PFSK-1 (cell line): Measurements from ENCODE around the gene ZNF580.

Experiments
- FOXP2 ChIP-seq: optimal IDR thresholded peaks from 2 replicates; pipeline ENCODE3; 2011; ENCODE audit warnings: borderline replicate concordance, control low read depth, inconsistent platforms; ENCODE audit not compliant: insufficient read depth; ENCODE audit errors: extremely low read length, extremely low read depth
- POLR2AphosphoS5 ChIP-seq: IDR thresholded peaks from 2 replicates; pipeline ENCODE4 v1.6.1; 2012; ENCODE audit warnings: low read depth, mild to moderate bottlenecking, control low read depth, low read length, moderate library complexity
- SIN3A ChIP-seq: IDR thresholded peaks from 2 replicates; pipeline ENCODE4 v1.6.1; 2012; ENCODE audit warnings: mild to moderate bottlenecking, low read length, moderate library complexity, borderline replicate concordance; ENCODE audit not compliant: insufficient read depth
- TAF1 ChIP-seq: IDR thresholded peaks from 2 replicates; pipeline ENCODE4 v1.6.1; 2012; ENCODE audit warnings: low read length, control low read depth, borderline replicate concordance; ENCODE audit not compliant: insufficient read depth
- TF ChIP-seq, protein P1 (sequence below), 2 experiments: IDR thresholded peaks; 2 replicates each; pipeline versions ENCODE4 v1.6.1 to v1.8.0; 2011 to 2012; ENCODE audit warnings: low read depth in 2 of 2, low read length in 2 of 2, control low read depth in 1 of 2, inconsistent platforms in 1 of 2, mild to moderate bottlenecking in 1 of 2, moderate library complexity in 1 of 2; ENCODE audit not compliant: insufficient read depth in 1 of 2

The ZNF580 gene

DNA sequence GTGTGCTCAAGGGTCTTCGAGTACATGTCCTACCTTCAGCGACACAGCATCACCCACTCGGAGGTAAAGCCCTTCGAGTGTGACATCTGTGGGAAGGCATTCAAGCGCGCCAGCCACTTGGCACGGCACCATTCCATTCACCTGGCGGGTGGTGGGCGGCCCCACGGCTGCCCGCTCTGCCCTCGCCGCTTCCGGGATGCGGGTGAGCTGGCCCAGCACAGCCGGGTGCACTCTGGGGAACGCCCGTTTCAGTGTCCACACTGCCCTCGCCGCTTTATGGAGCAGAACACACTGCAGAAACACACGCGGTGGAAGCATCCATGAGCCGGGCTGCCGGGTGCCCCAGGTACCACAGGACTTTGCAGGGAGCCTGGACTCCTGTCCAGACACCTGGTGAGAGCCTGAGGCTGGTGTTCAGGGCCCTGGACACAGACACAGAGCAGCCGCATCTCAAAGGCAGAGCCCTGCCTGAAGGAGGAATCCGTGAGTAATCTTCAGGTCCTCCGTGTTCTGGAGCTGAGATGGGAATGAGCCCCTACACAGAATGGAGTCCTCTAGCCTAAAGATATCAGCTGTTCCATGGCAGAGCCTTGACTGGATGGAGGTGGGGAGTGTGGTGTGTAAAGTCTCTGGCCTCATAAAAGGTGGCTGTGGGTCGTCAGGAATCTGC, 4.2 kb downstream of the ZNF580 start:
- TF ChIP-seq, protein P1, sequence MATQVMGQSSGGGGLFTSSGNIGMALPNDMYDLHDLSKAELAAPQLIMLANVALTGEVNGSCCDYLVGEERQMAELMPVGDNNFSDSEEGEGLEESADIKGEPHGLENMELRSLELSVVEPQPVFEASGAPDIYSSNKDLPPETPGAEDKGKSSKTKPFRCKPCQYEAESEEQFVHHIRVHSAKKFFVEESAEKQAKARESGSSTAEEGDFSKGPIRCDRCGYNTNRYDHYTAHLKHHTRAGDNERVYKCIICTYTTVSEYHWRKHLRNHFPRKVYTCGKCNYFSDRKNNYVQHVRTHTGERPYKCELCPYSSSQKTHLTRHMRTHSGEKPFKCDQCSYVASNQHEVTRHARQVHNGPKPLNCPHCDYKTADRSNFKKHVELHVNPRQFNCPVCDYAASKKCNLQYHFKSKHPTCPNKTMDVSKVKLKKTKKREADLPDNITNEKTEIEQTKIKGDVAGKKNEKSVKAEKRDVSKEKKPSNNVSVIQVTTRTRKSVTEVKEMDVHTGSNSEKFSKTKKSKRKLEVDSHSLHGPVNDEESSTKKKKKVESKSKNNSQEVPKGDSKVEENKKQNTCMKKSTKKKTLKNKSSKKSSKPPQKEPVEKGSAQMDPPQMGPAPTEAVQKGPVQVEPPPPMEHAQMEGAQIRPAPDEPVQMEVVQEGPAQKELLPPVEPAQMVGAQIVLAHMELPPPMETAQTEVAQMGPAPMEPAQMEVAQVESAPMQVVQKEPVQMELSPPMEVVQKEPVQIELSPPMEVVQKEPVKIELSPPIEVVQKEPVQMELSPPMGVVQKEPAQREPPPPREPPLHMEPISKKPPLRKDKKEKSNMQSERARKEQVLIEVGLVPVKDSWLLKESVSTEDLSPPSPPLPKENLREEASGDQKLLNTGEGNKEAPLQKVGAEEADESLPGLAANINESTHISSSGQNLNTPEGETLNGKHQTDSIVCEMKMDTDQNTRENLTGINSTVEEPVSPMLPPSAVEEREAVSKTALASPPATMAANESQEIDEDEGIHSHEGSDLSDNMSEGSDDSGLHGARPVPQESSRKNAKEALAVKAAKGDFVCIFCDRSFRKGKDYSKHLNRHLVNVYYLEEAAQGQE (IDR thresholded peaks at IDR 0.05; ENCODE audit: insufficient read depth in 1 of 2, low read depth in 2 of 2, low read length in 2 of 2) = no peak
- TF ChIP-seq TAF1 (no peak), POLR2AphosphoS5 (no peak), SIN3A (no peak), FOXP2 (no peak)

DNA sequence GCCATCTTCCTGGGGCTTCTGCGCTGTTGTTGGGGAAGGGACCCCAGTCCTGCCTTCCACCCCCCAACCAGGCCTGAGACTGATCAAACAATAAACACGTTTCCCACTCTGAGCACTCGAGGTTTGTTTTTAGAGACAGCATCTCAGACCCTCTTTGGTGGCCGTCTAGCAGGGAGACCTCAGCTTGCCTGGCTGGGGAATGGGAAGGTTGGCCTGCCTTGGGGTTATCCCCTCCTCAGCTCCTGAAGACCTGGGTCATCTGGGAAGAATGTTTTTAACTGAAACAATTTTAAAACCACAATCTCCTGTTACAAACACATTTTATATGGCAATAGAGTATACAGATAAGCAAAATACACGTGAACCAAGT, 4.7 kb downstream of the ZNF580 start:
- TF ChIP-seq SIN3A (no peak), TAF1 (no peak), FOXP2 (no peak), POLR2AphosphoS5 (no peak)
- TF ChIP-seq, protein P1 (IDR thresholded peaks at IDR 0.05; ENCODE audit: insufficient read depth in 1 of 2, low read depth in 2 of 2, low read length in 2 of 2) = no peak

DNA sequence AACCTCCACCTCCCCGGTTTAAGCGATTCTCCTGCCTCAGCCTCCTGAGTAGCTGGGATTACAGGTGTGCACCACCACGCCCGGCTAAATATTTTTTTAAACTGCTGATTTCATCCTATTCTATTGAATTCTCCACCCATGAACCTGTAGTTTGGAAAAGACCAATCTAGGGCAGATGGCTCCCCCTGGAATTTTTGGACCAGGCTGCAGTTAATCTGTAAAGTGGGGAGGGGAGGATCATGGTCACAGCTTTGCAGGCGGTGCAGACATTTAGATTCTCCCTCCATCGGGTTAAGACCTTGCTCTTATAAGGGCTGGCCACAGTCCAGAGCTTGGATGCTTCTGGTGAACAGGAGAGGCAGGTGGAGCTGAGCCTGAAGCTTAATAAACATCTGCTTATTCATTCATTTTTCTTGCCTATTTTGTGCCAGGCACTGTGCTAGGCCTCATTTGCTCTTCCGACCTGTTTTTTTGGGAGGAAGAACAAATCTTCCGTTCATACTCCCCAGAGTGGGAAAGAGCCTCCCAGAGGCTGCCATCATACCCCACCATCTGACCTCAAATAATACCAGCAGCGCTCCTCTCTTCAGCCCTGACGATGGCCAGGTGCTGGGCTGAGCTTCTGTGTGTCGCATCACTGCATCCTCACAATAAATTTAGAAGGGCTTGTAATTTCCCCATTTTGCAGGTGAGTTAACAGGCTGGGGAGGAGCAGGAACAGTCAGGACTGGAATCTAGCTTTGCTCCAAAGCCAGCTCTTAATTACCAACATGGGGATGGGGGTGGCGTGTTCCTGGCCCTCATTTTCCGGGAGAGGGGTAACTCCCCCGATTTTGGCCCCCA, 6.3 kb downstream of the ZNF580 start:
- TF ChIP-seq POLR2AphosphoS5 (peak; percentile 44; the same call in 1 of the 2 replicates), SIN3A (no peak)

DNA sequence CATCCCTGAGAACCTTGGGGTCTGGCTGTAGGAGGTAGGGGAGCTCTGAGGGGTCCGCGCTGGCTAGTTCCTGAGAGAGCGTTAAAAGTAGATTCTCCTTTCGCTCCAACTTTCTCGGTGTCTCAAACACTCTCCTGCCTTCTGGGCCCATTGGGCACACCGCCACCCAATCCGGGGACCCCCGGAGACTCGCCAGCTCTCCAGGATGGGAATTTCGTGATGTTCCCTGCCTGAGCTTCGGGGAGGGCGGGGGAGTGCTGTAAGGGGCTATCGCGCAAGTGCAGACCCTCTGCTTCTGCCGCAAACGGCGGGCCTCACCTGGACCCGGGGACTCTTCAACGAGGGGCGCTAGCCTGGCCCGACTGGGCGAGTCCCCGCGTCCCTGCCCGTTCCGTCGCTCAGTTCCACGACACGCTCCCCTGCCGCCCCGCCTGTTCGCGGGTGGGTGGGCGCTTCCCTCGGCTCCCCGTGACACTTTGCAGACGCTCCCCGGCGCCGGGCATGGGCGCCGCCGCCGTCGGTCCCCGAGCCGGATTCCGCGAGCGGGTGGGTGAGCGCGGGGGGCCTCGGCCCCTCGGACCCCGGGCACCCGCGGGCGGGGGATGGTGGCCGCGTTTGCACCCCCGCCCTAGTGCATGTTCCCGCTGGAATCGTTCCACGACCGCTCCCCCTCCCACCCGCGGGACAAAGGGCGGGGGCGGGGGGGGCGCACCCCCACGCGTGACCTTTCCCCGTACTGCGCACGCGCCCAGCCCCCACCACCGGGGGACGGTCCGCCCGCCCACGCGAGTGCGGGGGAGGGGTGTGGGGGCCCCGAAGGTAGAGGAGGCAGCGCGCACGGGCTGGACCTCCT, 7.2 kb downstream of the ZNF580 start, which contains the start of gene CCDC106:
Gene CCDC106, plus strand, starts transcription at position 481 of the 853 bp plus-strand sequence. CDS start 835 bp downstream, outside the sequence.
- TF ChIP-seq POLR2AphosphoS5 (no peak), SIN3A (no peak), FOXP2 (peak; percentile 78), TAF1 (0 out of 2 replicates have a peak, but pooled peaks have one; percentile 12)
- TF ChIP-seq, protein P1 (IDR thresholded peaks at IDR 0.05; ENCODE audit: insufficient read depth in 1 of 2, low read depth in 2 of 2, low read length in 2 of 2) = no peak

DNA sequence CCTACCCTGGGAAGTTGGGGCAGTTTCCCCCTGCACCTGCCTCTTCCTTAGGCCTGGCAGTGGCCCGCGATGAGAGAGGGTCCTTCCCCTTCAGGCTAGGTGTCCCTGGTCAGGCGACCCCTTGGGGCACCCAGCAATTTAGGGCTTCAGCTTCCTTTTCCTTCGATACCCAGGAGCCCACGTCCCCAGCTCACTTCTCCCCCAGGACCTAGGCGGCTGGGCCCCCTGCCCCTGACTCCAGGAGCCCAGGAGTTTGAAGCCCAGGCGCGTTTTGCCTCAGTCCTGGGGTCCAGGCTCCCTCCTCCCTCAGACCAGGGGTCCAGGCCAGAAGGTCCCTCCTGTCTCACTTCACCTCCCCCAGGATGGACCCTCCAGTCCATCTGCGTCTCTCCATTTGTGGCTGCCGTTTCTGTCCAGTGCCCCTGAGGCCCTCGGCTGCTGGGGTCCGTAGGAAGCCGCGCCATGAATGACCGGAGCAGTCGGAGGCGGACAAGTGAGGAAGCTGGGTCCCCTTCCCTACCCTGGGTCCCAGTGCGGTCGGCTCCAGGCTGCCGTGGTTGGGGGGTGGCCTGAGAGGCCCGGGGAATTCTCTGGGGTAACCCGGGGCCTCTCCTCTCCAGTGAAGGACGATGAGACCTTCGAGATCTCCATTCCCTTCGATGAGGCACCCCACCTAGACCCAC, 7.9 kb downstream of the ZNF580 start:
- TF ChIP-seq SIN3A (no peak), TAF1 (no peak), FOXP2 (no peak), POLR2AphosphoS5 (no peak)
- TF ChIP-seq, protein P1 (IDR thresholded peaks at IDR 0.05; ENCODE audit: insufficient read depth in 1 of 2, low read depth in 2 of 2, low read length in 2 of 2) = no peak
